WI38 (cell line): ENCODE measurements around the gene DEAF1.
A peak's percentile ranks its signal among the peaks of the same experiment; 100 is the strongest.
"Not testable (repeated sequence)": the region's sequence is repeated elsewhere in the genome, so short reads cannot be mapped to it uniquely, and the experiment has no call there.

ENCODE experiments used
- H3K4me3 ChIP-seq: 2 replicates; pipeline ENCODE4 v1.5.1; 2011; ENCODE audit warnings: low read depth, mild to moderate bottlenecking, control low read depth, low read length
- TF ChIP-seq, protein P1 (sequence below): IDR thresholded peaks from 2 replicates; pipeline ENCODE4 v1.5.1; 2012; ENCODE audit warnings: low read depth, mild to moderate bottlenecking, control low read depth, low read length

DEAF1 gene

GRCh38 chr11:694563-695287 lies at the start of gene DEAF1:
Gene DEAF1 (minus strand): TSS chr11:695222. CDS start chr11:695047, 175 bp downstream.
- H3K4me3 ChIP-seq: peak within 1 kb of the TSS; percentile 89
- TF ChIP-seq, protein P1, sequence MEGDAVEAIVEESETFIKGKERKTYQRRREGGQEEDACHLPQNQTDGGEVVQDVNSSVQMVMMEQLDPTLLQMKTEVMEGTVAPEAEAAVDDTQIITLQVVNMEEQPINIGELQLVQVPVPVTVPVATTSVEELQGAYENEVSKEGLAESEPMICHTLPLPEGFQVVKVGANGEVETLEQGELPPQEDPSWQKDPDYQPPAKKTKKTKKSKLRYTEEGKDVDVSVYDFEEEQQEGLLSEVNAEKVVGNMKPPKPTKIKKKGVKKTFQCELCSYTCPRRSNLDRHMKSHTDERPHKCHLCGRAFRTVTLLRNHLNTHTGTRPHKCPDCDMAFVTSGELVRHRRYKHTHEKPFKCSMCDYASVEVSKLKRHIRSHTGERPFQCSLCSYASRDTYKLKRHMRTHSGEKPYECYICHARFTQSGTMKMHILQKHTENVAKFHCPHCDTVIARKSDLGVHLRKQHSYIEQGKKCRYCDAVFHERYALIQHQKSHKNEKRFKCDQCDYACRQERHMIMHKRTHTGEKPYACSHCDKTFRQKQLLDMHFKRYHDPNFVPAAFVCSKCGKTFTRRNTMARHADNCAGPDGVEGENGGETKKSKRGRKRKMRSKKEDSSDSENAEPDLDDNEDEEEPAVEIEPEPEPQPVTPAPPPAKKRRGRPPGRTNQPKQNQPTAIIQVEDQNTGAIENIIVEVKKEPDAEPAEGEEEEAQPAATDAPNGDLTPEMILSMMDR: no peak

GRCh38 chr11:742571-743201 lies 47.7 kb upstream of the DEAF1 start:
- no peak overlapping the region for H3K4me3 ChIP-seq
- TF ChIP-seq, protein P1: no peak

DNA sequence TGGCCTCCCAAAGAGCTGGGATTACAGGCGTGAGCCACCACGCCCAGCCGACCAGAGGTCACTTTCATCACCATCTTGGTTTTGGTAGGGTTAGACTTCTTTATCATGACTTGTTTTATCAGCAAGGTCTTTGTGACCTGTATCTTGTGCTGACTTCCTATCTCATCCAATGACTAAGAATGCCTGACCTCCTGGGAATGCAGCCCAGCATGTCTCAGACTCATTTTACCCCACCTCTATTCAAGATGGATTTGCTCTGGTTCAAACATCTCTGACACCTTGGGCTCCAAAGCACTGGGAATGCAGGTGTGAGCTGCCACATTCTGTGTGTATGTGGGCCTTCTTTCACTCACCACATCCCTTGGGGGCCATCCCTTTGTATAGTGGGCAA lies 47.1 kb upstream of the DEAF1 start:
- TF ChIP-seq, protein P1: no peak
- H3K4me3 ChIP-seq: no peak overlapping the region

GRCh38 chr11:737899-738298 lies 42.9 kb upstream of the DEAF1 start:
- not testable (repeated sequence) for H3K4me3 ChIP-seq

- TF ChIP-seq, protein P1: no peak
- no peak overlapping the region for H3K4me3 ChIP-seq
Measured at GRCh38 chr11:737366-737765, 42.3 kb upstream of the DEAF1 start.

DNA sequence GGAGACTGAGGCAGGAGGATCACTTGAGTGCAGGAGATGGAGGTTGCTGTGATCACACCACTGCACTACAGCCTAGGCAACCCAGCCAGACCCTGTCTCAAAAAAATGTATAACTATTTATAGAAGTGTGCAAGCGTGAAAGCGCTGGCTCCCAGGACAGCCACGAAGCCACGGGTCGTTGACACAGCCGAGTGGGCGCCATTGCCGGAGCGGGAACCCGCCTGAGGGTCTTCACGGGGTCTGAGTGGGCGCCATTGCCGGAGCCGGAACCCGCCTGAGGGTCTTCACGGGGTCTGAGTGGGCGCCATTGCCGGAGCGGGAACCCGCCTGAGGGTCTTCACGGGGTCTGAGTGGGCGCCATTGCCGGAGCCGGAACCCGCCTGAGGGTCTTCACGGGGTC lies 39.5 kb upstream of the DEAF1 start:
- not testable (repeated sequence) for H3K4me3 ChIP-seq

DNA sequence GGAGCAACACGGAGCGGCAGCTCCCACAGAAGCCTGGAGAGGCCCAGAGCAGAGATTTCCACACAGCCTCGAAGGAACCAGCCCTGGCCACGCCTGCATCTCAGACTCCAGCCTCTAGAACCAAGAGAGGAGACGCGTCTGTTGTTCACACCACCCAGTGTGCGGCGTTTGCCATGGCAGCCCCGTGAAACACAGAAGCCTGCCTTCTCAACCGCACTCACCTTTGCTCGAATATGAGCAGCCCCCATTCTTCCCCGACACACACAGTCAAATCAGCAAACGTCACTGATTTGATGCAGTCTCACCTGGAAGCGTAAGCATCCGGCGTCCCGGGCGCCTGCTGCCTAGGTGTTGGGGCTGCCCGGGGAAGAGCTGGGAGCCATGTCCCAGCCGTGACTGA lies 38.0 kb upstream of the DEAF1 start:
- TF ChIP-seq, protein P1: no peak
- no peak overlapping the region for H3K4me3 ChIP-seq

DNA sequence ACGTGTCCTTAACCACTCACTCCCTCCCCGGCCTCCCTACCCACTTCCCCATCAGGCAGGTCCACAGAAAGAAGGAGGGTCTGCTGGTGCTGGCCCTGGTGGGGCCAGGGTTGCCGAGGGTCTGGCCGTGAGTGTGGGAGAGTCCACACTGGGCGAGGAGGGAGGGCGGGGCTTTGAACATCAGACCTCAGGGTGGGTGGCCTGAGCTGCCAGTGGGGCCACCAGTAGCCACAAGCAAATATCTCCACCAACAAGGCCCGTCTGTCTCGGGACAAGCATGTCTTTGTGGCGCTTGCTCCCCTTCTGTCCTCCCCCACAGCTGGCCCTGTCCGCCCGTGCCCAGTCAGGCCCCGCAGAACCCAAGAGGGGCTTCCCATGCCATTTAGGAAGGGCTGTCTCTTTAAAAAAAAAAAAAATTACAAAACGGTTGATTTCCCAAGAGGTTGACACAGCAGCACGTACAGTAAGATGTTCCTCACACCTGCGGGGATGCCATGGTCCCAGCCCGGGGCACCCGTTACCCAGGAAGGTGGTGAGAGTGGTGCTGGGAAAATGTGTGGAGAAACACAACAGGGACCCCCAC lies 34.6 kb upstream of the DEAF1 start:
- TF ChIP-seq, protein P1: no peak
- no peak overlapping the region for H3K4me3 ChIP-seq
